NCI-H526 (cell line): ENCODE measurements around the gene NEURL3.

ENCODE experiments used
- DNase-seq, 2 experiments: peaks; one replicate each; lab custom pipeline; 2025; lab: John Stamatoyannopoulos, UW

NEURL3 gene

DNA sequence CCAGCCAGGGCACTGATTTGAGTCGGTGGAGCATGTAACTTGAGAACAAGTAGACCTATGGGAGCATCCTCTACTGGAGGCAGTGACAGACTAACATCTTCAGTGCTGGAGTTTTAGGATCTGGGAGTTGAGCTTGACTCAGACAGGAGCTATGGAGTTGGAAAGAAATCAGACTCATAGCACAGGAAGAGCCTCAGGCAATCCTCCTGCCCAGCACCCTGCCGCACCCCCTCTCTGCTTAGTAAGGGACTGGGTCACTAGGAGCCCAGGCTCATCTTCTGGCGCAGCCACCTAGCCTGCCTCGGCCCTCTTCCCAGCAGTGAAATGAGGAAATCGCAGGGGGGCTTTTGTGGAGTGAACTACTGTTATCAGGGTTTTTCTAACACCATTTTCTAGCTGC is 35.0 kb upstream of the NEURL3 start:
- no peak for DNase-seq

DNA sequence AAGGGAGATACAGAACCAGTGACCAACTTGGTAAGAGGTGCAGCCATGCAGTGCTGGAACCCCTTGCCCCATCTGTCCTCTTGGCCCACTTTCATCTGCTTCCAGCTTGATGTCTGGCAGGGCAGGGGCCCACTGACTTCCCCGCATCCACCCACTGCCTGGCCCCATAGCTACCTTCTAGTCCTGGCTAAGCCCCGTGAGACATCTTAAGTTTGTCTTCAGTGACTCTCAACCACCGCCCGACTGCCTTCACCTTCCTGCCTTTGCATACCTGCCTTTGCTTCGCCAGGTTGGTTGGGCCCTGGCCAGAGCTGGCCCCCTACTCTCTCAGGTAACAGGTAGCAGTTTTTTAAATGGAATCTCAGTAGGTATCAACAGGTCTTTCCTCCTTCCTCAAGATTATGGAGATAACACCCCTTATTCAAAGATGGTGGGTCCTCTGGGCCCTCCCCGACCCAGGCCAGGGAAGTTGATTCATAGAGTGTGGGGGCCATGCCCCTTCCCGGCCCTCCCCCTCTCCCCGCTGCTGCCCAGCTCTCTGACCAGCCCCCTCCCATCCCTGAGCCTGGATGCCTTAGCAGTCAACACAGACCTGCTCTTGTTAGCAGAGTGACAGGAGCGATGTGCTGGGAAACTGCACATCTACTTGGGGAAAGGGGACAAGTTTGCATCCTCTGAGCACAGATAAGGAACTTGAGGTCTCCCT is 34.2 kb upstream of the NEURL3 start:
- DNase-seq, result no peak

DNA sequence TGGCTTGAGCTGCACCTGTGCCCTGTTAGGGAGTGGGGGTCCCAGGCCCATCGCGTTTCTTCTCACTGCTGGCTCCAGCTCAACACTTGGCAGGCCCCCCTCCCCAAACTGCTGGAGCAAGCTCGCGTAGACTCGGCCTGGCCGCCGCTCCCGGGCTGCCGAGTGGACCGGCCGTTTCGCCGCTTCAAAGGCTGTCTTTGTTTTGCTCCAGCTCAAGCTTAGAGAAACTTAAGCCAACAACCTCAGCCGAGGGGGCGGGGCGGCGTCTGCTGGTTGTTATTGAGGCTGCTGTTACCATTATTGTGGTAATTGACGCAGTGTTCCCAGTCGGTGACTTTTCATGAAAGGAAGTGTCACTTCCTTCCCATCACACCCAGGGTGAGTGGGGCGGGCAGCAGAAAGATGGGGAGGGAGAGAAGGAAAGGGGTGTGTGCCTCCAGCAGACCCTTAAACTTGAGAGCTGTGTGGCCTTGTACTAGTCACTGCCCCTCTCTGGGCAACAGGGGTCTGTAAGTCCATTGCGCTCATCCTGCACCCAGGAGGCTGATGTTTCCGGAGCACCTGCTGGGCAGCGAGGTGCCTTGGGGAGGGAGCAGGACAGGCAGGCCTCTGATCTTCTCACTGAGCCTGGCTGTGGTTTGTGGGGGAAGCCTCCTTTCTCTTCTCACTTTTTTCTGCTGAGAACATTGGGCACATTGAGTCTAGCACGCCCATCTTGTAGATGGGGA is 33.5 kb upstream of the NEURL3 start:
- peak; percentile 25 to 64 for DNase-seq

DNA sequence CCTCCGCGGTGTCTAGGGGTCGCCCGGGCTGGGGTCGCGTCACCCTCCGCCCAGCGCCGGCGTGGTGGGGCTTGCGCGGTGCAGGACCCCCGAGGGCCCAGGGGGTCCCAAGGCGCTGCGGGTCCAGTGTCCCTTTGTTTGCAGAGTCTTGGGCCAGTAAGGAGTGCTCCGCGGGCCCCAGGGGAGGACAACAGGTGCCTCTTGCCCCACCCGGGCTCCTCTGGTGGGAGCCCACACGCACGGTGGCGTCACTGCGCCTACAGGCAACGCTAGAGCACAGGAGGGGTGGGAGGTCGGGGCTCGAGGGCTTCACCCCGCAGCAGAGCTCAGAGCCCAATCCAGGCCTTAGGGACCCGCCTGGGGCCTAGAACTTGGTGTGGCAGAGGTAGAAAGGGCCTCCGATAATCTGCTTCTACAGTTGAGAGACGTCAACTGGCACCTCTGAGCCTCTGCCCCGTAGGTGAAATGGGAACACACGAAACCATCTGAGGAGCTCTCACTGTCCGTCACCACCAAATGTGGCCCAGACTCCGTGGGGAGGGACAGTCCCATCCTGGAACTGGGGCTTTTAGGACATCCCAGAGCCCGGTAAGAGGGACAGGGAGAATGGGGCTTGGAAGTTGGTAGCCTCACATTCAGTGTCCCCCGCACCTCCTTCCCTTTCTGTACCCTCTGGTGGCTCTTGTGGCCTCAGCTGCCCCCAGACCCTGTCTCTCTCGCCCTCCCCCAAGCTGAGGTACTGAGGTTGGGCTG is 32.8 kb upstream of the NEURL3 start:
- DNase-seq, result peak in 1 of 2 experiments; percentile 27

DNA sequence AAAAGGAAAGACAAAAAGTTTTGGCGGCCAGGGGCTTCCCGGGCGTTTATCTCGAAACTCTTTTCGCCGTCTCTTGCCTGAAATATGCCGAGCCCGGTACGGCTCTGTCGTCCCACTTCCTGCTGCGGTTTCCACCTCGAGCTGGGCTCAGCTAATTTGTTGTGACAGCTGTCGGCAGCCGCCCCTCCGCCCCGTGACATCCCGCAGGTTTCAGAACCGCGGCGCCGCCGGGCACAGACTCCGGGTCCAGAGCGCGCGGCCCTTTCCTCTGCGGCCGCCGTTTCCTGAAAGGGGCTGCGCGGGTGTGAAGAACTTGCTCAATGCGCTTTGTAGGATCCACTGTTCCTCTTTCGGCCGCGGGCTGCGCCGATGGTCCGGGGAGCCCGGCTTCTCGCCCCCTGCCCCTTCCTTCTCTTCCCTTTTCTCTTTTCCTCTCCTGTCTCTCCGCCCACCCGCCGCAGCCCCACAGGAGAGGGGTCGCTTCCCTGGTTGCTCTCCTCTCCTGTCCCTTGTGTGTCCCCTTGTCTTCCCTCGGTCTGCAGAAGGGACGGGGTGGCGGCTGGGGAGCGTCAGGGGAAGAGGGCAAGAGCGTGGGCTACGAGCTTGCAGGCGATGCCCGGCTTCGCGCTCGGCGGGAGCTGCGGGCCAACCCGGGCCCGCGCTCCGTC is 32.0 kb upstream of the NEURL3 start:
- DNase-seq, result peak in 1 of 2 experiments; percentile 63

DNA sequence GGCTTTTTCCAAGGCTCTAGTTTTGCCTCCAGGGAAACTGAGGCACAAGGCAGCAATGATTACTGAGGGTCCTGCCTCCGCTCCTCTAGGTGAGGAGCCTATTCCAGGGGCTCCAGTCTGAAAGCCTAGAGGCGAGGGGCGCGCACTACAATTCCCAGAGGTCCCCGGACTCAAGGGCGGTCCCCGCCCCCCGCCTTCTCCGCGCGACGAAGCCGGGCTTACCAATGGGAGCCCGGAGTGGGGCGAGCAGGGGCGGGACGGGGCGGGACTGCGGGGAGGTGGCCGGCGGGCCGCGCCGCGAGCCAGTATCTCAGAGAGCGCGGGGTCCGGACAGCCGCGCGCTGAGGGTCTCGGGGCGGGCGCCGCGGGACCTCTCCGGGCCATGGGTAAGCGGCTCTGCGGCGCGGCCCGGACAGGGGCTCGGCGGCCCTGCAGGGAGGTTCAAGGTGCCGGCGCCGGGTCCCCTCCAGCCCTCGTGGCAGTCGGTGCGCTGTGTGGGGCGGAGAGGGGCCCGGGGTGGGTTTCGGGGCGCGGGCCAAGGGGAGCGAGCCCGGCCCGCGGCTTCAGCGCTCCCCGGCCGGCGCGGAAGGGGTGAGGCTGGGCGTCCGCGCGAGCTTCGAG is 31.4 kb upstream of the NEURL3 start, which contains the start of gene ARID5A:
TSS of gene ARID5A (plus strand) at position 308 of the 621 bp plus-strand sequence. CDS start at position 383, 75 bp downstream.
- peak; percentile 63 to 94 for DNase-seq

DNA sequence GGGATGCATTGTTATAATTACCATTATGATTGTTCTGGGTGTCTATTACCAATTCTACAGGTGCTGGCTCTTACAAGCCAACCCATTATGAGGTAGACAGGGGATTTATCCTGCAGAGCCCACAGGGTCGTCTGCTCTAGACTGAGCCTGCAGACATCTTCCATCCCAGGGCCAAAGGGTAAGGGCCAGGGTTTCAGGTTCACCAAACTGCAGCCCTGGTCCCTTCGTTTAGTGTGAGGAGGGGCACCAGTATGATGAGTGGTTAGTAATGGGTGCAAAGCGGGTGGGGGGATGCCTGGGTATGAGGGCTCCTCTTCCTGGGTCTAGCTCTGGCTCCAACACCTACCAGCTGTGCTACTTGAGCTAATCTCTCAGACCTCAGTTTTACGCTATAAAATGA is 30.2 kb upstream of the NEURL3 start:
- DNase-seq, result no peak

DNA sequence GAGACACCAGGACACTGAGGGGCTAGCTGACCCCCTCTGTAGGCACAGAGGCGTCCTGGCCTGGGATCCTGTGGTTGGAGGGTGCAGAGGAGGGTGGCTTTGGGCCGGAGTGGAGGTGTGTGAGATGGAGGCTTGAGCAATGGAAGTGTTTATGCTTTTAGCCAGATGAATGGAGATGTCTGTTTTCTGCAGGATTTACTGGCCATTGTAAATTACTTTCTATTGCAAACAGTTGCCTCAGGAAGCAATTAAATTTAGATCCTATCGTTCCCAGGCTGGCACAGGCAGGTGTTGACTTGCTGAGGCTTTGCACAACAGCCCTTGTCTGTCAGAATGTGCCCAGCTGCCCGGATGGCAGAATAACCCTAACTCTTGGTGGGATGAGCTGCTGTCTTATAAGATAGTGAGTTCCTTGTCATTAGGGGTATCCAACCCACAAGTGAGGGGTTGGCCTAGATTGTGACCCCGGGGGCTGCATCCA is 29.6 kb upstream of the NEURL3 start:
- peak; percentile 17 to 41 for DNase-seq

DNA sequence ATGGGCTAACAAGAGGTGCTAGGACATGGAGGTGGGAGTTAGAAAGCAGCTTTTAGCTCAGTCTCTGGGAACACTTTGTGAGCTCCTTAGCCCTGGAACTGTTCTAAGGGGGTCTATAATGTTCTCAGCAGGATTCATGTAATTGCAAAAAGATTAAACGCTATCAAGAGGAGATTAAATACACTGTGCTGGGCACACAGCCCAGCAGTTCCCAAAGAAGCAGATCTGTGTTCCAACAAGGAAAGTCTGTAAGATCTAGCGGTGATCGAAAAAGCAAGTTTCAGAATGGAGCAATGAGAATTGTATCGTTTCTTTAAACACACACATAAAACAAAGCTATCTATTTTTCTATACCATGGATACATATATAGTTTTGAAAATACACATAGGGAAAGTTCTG is 29.0 kb upstream of the NEURL3 start:
- DNase-seq, result no peak

DNA sequence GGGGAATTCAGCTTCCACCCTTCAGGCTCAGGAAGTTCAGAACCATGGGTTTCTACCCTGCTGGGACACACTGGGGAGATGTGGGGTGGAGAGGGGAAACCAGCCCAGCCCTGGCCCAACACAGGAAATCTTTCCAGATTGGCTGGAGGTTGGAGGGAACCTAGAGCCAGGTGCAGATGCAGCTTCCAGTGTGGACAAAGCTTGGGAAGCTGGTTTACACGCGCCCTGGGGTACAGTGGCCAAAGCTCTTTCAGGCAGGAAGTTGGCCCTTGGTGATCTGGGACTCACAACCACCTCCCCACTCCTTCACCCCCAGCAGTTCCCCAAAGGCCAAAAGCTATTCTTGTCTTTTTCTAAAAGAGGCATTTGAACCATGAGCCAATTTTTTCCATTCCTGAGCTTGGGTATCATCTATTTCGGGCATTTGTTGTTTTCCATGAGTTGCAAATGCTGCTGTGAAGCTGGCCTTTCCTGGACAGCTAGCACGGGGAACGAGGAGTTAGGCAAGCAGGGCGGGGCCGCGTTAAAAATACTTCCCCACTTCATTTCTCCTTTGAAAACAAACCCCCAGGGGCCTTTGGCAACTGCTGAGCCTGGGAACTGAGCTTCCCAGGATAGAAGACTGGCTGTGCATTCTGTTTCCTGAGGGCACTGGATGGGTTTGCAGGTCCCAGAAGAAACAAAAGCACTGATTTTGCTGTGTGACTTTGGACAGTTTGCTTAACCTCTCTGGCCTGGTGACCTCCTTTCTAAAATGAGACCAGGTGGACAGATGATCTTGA is 28.3 kb upstream of the NEURL3 start:
- no peak for DNase-seq

DNA sequence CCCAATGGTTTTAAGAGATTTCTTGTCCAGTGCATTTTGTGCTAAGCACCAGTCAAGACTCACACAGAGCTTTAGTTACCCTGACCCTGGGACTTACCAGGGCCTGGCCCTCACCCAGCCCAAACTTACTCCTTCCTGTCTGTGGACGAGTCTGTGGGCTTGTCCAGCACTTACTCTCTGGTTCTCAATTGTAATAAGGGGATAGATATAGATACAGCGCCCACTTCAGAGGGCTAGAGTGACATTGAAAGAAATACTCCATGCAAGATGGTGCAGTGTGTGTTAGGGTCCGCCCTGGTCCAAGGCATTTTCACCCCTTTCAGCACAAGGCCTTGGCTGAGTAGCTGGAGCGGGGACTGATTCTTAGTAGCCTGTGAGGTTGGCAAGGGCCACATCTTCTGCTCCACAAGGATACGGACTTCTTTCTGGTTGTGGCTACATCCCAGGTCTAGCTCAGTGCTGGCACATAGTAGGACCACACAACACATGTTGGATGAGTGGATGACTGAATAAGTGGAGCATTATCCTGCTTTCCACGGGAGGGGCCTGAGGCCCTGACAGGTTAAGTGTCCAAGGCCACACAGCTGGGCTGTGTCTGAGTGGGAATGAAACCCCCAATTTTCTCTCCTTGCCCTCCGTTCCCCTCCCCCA is 27.6 kb upstream of the NEURL3 start:
- DNase-seq, result no peak

DNA sequence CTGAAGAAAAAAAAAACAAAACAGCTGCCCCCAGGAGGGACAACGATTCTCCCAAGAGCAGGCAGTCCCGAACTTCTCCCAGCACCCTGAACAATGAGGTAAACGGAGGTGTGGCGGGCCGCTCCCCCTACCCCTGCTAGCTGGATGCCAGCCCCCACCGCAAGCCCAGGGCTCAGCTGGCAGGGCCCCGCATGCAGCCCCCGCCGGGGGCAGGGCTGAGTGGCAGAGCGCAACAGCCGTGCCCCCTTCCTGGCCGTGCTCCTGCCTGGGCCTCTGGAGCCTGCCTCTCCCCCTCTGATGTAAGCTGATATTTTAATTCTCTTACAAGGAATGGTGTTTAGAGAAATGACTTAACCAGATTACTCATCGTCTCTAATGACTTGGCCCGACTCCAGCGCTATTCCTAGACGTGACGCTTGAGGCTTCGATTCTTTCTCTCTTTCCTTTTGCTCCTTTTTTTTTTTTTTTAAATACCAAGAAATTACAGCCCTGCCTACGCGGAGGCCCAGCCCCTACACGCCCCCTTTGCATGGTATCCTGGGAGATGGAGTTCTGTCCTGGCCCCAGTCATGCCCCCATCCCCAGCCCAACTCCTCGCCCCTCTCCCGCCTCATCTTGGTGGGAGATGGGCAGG is 26.8 kb upstream of the NEURL3 start:
- peak in 1 of 2 experiments; percentile 18 for DNase-seq

DNA sequence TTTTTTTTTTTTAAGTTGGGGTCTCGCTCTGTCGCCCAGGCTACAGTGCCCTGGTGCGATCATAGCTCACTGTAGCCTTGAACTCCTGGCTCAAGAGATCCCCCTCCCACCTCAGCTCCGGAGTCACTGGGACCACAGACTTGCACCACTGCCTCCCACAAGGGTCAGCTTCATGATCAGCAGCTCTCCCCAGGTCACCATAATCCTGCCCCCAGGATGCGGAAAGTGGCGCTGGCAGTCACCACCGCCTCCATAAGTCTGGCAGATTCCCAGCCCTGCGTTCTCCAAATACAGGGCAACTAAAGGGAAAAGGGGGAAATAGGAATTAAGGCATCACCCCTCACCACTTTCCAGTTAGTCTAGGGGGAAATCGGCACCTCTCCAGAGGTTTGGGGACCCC is 26.2 kb upstream of the NEURL3 start:
- DNase-seq, result no peak

DNA sequence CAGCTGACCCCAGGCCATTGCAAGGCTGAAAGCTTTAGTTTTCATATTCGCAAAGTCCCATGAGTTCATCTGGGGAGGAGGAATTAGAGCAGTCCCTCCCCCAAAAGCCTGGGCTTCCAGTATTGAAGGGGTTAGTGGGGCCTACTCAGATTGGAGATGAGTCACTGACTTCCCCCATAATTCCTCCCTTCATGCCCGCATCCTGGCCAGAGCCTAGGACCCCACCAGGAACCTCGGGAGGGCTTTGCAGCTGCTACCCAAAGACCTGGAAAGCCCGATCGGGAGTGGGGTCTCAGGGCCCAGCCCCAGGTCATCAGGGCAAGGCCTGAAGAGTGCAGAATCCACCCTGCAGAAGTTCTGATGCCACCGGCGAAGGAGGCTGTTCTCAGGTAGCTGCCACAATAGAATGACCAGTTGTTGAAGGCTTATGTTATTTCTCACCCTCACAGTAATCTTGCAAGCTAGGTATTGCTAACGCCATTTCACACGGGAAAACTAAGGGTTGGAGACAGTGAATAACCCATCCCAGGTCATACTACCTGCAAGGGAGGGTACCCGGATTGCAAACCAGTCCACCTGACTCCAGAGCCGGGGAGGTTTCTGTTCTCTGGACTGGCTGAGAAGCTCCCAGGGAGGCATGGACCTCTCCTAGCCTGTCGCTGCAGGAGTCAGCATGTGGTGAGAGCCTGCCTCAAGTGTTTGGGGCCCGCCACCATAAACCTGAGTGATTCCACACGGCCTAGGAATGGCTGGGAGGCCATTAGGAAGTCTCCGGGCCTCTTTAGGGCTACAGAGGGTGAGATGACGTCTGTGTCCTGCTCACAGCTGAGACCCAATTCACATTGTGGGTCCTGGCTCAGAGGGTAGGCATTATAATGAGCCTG is 25.6 kb upstream of the NEURL3 start:
- DNase-seq, result no peak

DNA sequence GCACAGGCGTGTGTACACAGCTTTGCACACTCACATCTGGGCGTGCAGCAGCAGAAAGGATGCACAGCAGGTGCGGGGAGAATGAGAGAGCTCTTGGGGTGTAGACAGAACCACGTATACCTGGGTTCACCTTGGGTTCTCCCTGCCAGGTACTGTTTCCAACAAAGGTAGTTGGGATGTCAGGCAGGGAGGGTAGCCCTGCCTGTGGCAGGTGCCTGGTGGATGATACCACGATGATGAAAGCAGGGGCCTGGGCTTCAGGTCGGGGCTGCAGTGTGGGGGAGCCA is 24.9 kb upstream of the NEURL3 start:
- DNase-seq, result no peak

DNA sequence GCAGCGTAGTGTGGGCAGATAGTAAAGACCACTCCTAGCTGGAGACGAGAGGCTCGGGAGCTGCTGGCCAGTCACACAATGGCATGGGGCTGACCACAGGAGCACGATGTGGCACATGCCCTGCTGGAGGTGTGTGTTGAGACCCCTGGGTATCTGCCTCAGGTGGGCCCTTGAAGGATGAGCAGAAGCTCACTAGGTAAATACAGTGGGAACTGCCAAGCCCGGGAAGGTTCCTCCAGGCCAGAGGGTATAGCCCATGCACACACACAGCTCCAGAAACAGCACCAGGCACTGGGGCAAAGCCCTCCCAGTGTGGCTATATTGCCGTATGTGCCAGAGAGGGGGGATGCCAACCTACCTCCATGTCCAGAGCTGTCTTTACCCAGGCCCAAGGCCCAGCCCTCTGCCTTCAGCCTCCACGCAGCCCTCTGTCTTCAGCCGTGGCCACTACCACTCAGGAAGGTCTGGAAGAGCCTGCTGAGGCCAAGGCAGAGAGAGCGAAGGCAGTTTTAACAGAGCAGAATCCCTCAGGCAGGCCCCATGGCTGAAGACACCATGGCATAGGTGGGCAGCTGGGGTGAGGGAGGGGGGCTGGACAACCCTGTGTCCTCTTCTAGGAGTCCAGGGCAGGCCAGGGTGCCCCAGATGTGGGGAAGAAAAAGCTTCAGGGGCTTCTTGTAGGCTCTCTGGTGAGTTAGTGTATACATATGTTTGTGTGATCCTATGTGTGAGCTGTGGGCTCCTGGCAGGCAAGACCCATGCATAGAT is 24.4 kb upstream of the NEURL3 start:
- no peak for DNase-seq

DNA sequence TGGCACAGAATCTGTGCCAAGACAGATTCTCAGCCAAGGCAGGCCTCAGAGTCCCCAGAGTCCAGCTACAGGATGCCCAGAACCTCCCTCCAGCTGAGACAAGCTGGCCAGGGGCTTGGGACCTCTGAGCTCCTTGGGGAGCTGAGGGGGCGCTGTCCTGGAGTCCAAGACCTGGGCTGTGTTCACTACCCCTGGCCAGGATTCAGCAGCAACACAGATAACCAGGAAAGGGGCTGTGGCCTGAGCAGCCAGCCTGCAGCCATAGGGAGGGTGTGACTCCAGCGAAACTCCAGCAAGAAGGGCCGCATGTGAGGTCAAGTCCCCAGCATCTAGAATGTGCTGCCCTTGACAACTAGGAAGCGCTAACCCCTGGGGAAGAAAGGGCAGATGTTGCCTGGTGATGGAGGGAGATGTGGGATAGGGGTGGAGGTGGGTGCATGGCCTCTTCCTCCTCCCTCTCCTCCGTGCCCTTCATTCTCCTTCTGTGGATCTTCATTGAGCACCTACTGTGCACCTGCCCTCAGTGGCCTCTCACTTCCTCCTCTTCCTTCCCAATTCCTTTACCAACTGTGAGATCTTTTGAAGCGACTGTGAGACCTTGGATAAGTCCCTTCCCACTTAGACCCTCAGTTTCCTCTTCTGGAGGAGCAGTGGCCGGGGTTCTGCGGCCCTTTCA is 23.7 kb upstream of the NEURL3 start:
- no peak for DNase-seq
